Measurements from ENCODE around the gene HSPB1.
"Not testable (repeated sequence)": the region's sequence is repeated elsewhere in the genome, so short reads cannot be mapped to it uniquely, and the experiment has no call there.

The HSPB1 gene

DNA sequence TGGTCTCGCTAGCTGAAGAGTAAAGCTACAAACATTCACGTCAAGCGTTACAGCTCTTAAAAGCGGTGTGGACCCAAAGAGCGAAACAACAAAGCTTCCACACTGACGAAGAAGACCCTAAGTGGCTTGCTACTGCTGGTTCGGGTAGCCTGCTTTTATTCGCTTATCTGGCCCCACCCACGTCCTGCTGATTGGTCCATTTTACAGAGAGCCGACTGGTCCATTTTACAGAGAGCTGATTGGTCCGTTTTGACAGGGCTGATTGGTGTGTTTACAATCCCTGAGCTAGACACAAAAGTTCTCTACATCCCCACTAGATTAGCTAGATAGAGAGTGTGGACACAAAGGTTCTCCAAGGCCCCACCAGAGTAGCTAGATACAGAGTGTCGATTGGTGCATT lies 6.4 kb downstream of the HSPB1 start:
- DNase-seq (ENCODE audit: low read depth in 2 of 2), result not testable (repeated sequence)

DNA sequence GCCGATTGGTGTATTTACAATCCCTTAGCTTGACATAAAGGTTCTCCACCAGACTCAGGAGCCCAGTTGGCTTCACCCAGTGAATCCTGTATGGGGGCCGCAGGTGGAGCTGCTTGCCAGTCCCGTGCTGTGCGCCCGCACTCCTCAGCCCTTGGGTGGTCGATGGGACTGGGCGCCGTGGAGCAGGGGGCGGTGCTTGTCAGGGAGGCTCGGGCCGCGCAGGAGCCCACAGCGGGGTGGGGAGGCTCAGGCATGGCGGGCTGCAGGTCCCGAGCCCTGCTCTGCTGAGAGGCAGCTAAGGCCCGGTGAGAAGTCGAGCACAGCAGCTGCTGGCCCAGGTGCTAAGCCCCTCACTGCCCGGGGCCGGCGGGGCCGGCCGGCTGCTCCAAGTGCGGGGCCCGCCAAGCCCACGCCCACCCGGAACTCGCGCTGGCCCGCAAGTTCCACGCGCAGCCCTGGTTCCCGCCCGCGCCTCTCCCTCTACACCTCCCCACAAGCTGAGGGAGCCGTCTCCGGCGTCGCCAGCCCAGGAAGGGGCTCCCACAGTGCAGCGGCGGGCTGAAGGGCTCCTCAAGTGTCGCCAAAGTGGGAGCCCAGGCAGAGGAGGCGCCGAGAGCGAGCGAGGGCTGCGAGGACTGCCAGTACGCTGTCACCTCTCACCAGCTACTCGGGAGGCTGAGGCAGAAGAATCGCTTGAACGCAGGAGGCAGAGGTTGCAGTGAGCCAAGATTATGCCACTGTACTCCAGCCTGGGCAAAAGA lies 7.0 kb downstream of the HSPB1 start:
- not testable (repeated sequence) for DNase-seq (ENCODE audit: low read depth in 2 of 2)

DNA sequence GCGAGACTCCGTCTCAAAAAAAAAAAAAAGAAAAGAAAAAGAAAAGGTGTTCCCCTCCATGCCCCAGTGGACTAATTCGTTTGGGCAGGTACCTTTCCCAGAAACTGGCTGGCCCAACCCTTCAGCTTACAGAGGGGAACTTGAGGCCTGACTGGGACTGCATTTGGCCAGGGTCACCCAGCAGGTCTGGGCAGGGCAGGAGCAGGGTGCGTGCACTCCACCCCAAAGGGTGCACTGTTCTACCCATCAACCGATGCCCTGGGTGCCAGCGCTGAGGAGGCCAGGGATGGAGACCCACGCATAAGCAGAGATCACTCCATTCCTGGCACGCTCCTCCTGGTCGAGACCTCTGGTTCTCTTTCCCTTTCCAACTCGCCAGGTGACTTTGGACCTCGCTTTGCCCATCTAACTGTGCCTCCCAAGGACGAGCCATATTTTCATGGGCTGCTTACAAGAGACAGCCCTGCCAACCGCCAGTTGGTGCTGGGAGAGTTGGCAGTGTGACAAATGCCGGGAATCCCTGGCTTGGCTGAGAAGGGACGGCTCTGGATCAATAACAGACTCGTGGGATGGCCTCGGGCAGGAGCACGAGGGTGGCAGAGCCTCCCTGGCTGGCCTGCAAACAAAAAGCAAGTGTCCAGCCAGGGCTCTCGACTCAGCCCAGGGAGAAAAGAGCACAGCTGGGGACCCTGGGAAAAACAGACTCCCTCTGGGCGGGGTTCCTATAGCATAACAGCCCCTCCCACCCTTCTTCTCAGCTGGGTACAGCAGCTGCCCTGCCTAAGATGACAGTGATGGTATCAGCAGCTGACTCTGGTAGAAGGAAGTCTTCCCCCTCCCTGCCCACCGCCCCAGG lies 7.9 kb downstream of the HSPB1 start:
- DNase-seq (ENCODE audit: low read depth in 2 of 2), result no peak

DNA sequence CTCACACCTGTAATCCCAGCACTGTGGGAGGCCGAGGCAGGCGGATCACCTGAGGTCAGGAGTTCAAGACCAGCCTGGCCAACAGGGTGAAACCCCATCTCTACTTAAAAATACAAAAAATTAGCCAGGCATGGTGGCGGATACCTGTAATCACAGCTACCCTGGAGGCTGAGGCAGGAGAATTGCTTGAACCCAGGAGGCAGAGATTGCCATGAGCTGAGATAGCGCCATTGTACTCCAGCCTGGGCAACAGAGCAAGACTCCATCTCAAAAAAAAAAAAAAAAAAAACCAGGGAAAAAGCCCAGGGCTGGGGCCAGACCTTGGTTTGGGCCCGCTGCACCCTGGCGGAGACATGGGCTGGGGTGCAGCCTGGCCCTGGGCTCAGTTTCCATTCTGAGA lies 9.4 kb downstream of the HSPB1 start:
- DNase-seq (ENCODE audit: low read depth in 2 of 2), result not testable (repeated sequence)

DNA sequence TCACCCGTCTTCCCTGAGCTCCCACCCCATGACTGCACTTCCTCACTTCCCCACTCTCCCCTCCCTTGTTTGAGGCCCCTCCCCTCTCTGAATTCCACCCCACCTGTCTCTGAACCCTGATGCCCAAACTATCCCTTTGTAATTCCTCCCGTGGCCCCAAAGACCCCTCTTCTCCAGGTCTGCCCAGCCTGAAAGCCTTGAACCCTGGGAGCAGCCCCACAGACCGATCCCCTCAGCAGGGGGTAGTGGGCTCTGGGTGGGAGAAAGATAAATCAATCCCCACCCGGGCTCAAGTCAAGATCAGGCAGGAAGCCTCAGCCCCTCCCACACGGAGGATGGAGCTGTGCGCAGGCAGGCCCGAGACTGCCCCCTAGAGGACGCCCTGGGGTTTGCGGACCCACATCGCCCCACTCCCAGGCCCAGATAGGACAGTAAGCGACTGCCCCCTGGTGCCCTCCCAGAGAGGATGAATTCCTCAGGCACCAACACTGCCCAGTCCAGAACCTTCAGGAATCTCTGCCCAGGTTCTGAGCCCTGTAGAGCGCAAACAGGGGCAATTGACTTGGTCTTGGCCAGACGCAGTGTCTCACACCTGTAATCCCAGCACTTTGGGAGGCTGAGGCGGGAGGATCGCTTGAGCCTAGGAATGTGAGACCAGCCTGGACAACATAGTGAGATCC lies 11.7 kb downstream of the HSPB1 start:
- DNase-seq (ENCODE audit: low read depth in 2 of 2), result peak; percentile 94 to 96

DNA sequence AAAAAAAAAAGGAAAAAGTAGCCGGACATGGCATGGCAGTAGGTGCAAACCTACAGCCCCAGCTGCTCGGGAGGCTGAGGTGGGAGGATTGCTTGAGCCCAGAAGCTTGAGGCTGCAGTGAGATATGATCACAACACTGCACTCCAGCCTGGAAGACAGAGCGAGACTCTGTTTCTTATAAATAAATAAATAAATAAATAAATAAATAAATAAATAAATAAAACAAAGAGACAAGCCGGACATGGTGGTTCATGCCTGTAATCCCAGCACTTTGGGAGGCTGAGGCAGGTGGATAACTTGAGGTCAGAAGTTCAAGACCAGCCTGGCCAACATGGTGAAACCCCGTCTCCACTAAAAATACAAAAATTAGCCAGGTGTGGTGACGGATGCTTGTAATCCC lies 12.3 kb downstream of the HSPB1 start:
- not testable (repeated sequence) for DNase-seq (ENCODE audit: low read depth in 2 of 2)

DNA sequence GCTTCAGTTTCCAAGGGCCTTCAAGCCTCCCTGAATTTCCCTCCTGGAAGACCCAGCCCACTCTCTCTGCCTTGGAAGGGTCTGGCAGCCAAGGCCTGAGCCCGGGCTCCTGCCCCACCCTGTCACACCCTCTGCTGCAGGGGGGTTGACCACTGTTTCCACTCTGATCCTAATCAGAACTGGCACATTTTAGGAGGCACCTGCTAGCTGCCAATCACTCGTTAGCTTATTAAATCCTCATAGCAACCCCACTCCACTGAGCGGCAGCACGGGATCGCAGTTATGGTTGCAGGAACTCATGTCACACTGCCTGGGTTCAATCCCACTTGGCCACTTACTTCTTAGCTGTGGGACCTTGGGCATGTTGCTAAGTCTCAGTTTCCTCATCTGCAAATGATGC lies 12.9 kb downstream of the HSPB1 start:
- no peak for DNase-seq (ENCODE audit: low read depth in 2 of 2)

DNA sequence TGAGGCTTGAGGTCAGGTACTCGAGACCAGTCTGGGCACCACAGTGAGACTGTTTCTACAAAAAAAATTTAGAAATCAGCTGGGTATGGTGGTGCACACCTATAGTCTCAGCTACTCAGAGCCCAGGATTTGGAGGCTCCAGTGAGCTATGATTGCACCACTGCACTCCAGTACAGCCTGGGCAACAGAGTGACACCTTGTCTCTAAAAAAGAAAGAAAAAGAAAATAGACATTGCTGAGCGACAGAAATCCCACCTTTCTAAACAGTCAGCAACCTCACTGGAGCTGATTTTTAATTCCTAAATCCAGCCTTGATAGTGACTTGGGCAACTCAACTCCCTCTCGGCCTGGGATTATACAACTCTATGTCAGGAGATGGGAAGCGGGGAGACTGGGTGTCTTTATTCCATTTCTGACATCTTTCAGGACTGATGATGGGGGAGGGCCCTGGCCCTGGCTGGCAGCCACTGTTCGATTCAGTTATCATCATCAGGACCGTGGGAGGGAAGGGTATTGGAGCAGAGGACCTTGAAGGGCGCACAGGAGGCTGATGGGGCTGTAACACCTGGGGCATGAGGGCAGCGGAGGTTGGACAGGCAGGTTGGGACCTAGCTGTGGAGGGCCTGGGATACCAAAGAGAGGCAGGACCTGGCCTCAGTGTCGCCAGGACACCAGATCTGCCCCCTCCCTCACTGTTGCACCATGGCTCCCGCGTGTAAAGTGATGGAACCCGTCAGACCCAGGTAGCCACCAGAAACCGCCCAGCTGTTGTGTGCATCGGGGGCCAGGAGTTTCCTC lies 14.7 kb downstream of the HSPB1 start:
- DNase-seq (ENCODE audit: low read depth in 2 of 2), result no peak

DNA sequence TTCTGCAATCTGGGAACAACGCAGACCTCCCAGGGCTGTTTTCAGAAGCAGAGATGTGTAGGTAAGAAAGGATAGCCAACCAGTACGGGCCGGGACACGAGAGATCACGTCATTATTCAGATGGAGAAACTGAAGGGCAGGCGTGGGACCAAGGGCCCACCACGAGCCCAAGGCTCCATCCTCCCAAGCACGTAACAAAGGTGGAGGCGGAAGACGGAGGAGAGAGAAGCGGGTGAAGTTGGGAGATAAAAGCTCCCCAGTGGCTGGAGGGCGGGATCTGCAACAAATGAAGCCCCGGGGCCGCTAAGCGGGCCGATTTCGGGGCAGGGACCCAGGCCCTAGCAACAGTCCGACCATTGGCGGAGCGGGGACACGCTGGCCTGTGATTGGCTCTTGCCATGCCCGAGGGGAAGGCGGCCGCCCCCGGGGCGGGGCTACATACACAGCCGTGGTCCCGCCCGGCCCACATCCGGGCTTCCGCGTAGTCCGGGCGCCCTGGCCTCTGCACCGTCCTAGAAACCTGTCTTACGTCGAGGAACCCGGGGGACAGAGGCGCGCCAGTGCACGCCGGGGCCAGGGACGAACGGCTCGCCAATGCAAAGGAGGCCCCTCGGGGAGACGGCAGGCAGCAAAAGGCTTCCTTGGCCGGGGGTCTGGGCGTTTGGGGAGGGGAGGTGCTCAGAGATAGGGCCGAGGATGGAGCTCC lies 15.5 kb downstream of the HSPB1 start:
- peak; percentile 92 to 94 for DNase-seq (ENCODE audit: low read depth in 2 of 2)

DNA sequence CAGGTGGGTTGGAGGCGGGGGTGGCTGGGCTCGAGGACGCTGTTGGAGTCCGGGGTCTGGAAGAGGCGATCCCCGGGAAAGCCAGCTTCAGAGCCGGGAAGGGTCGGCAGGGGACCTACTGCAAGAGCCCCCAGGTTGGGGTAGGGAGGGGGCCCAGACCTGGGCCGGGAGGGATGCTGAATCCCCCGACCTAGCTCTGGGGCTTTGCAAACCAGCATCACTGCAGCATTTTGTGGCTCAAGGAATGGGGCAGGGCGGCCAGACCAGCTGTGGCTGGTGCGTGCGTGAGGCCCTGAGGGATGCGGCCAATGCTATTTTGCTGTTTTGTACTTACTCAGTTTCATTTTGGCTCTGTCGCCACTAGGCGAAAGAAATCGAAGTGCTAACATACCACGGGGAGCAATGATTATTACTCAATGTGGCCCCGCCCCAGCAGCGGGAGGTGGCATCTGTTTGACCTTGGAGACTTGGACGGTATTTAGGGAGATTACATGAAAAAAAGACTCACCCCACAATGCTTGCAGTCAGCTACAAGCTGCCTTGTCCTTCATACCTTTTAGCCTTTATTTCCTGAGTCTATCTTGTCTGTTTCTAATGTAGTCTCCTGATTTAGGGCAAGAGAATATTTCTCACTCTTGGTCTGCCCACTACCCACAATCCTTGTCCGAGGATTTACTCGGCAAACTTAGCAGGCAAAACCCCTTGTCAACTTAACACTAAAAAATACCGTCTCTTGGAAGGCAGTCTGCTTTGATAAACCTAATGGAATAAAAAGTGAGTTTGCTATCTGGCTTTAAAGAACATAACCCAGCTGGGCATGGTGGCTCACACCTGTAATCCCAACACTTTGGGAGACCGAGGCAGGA lies 16.2 kb downstream of the HSPB1 start:
- peak; percentile 58 to 64 for DNase-seq (ENCODE audit: low read depth in 2 of 2)

DNA sequence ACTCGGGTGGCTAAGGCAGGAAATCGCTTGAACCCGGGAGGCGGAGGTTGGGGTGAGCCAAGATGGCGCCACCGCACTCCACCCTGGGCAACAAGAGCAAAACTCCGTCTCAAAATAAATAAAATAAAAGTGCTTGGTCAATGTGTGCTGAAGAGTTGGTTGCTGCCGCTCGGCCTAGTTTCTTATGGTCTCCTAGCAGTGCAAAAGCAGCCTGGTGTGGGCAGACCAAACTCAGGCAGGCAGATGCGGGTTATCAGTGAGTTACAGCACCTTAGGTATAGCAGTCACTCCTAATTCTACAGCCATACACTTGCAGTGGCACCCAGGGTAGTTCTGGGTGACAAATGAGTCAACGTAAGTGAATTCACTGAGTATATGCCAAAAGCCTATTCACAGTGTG lies 22.6 kb downstream of the HSPB1 start:
- no peak for DNase-seq (ENCODE audit: low read depth in 2 of 2)

DNA sequence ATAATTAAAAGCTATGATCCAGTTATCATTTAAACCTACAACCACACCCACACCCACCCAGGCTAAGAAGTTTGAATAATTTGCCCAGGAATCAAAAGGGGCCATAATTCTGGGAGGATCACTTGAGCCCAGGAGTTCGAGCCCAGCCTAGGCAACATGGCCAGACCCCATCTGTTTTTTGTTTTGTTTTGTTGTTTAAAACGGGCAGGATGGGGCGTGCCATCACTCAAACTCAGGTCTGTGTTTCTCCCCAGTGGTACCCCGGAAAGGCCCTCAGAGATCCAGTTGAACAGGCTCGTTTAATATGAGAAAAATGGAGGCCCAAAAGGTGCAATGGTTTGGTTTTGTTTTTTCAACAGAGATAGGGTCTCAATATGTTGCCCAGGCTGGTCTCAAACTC lies 23.3 kb downstream of the HSPB1 start:
- no peak for DNase-seq (ENCODE audit: low read depth in 2 of 2)

DNA sequence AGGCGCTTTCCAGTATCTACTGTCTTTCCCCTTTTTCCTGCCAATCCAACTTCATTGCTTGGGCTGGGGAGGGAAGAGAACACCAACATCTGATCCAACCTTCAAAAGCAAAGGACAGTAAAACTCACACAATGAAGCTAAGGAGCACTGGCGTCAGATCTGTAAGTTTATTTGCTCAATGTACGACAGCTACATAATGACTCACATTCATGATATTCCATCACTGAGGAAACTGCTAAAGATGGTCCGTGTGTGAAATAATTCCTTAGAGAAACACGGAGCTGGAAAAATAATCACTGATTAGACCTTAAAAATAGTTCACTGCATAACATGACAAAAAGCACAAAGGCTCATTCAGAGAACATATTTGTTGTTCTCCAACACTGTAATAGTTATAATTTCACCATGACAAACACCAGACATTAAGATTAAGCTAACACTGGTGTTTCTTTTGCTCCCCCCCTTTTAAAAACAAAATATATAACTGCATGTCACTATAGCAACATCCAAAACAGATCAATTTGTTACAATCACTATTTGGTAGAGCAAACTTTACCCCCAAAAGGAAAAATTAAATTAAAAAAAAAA lies 24.3 kb downstream of the HSPB1 start:
- DNase-seq (ENCODE audit: low read depth in 2 of 2), result no peak

DNA sequence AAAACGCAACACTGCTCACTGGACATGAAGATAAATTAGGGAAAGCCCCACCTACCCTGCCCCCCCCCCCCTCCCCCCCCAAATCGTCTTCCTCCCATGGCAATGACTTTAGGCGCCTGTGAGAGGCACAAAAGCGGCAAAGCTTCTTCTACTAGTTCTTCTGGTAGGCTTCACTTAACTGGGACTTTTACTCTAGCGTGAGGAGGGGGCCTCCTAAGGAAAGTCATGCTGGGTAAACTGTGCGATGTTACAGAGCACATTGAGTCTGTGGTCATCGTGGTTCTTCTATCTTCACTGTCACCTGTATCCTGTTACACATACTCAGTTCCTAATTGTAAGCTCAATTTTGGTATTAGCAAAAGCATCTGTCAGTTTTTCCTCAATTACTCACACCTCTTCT lies 25.1 kb downstream of the HSPB1 start:
- no peak for DNase-seq (ENCODE audit: low read depth in 2 of 2)

DNA sequence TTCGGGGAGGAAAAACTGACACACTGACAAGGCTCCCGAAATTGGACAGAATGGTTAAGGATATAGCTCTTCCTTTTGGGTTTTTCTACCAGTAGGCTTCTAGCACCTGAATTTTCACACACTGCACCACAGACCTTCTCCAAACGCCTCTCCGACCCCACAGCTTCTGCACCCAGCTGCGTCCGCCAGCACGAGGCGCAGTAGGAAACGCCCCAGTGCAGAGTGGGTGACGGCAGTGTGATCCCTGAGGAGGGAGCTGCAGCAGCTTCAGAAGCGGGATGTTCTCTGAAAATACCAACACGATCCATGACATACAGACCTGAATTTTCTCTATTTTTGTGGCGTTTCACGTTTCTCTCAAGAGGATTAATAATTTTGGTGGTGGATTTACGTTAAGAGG lies 25.9 kb downstream of the HSPB1 start:
- no peak for DNase-seq (ENCODE audit: low read depth in 2 of 2)

DNA sequence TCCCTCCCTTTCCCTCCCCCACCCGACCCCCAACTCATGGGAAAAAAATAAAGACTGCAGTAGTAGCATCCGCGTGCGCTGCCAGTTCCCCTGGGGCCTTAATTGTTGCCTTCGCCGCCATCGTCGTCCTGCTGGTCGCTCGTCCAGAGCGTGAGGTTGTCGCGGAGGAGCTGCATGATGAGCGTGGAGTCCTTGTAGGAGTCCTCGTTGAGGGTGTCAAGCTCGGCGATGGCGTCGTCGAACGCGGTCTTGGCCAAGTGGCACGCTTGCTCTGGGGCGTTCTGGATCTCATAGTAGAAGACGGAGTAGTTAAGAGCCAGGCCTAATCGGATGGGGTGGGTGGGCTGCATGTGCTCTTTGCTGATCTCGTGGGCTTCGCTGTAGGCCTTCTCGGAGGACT lies 27.0 kb downstream of the HSPB1 start:
- DNase-seq (ENCODE audit: low read depth in 2 of 2), result no peak

DNA sequence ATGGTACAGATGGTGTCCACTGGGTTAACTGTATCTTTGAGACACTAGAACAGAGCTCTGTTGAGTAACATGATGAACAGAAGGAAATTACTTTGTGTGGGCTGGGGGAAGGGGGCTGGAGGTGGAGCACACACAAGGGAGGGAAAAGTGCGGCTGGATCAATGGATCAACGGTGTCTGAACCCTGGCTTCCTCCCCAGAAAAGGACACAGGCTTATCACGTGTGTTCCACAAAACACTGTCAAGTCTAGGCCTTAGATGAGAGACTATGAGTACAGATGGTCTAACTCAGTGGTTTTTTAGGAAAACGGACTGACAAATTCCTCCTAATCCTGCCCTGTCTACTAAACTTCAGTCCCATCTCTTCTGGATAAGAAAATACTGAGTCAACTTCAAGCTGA lies 27.8 kb downstream of the HSPB1 start:
- DNase-seq (ENCODE audit: low read depth in 2 of 2), result no peak

DNA sequence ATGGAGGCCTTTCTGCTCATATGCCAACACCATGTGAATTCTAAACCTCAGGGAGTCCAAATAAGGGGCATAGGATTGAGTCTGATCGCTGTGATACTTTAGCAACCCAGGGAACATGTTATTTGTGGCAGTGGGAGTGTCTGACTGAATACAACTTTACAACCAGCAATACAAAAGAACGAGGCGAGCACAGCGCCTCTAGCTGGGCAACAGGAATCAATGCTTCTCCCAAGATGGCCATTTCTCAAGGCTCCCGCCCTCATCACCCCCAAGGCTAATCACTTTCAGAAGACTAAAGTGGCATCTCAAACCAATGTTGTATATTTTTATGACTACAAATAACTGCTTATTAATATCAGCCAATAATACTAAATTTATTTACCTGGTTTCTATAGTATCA lies 28.2 kb downstream of the HSPB1 start:
- no peak for DNase-seq (ENCODE audit: low read depth in 2 of 2)

DNA sequence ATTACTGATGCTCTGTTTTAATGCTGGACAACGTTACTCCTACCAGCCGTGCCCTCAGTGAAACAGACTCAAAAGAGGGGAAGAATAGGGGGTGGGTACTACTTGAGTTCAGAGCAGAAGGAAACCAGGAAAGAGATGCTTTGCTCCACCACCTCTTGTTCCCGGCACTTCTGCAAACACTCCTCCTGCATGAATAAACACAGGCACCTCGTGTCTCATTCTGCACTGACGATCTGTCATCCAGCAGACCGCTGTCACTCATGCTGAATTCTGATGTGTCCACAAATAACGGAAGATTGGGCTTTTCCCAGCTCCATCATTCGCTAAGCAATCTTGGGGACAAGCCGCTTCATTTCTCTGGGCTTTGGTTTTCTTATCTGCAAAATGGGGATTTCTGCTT lies 29.6 kb downstream of the HSPB1 start:
- no peak for DNase-seq (ENCODE audit: low read depth in 2 of 2)

Data from stimulated activated CD8-positive, alpha-beta memory T cell treated with anti-CD3 and anti-CD28 coated beads, Interleukin-2, amount 100 ng/mL, for 48 hours (primary cell).